ENCODE measurements around the gene CREB5. TPM values are rescaled to one million over a fixed set of nuclear protein-coding genes. Genes with fewer than 3 reads are reported as not detected.
A peak's percentile ranks its signal among the peaks of the same experiment; 100 is the strongest.

Gene CREB5
- total RNA-seq, 1 donor from 2014 or later = 0.80 TPM

DNA sequence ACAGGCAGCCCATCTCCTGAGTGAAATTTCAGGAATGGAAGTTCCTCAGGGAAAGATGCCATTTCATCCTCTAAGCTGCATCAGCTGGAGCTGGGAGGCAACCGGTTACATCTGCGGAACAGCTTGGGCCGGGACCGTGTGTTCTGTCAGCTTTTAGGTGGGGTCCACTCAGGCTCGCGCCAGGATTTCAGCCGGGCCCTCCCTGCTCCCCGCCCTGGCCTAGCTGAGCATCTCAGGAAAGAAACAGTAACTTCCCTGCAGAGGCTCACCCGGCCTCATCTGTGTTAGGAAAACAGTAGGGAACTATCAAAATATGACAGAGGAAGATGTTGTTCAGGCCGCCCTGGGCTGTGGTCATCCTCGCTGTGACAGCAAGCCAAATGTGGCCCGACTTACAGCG, 435.4 kb downstream of the CREB5 start:
- Mint-ChIP-seq H3K9me3 (no peaks in the 10 kb centered on the region), H3K27me3 (peaks cover 15% of the 10 kb centered on the region), H3K27ac (no peak overlapping the region), H3K4me3 (no peak overlapping the region), H3K36me3 (ENCODE audit: low read depth) (no peaks in the 10 kb centered on the region), H3K4me1 (no peaks in the 10 kb centered on the region)
- ChIA-PET CTCF (no interaction called here), POLR2A (interaction anchor here (0.6 kb wide), 1 partner anchor 1159 kb away, joined by 4 read pairs; no protein-coding TSS in a partner anchor)
- ATAC-seq (ENCODE audit: low read depth) (no peak), DNase-seq (no peak)
- TF ChIP-seq, protein P1, sequence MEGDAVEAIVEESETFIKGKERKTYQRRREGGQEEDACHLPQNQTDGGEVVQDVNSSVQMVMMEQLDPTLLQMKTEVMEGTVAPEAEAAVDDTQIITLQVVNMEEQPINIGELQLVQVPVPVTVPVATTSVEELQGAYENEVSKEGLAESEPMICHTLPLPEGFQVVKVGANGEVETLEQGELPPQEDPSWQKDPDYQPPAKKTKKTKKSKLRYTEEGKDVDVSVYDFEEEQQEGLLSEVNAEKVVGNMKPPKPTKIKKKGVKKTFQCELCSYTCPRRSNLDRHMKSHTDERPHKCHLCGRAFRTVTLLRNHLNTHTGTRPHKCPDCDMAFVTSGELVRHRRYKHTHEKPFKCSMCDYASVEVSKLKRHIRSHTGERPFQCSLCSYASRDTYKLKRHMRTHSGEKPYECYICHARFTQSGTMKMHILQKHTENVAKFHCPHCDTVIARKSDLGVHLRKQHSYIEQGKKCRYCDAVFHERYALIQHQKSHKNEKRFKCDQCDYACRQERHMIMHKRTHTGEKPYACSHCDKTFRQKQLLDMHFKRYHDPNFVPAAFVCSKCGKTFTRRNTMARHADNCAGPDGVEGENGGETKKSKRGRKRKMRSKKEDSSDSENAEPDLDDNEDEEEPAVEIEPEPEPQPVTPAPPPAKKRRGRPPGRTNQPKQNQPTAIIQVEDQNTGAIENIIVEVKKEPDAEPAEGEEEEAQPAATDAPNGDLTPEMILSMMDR (IDR thresholded peaks at IDR 0.05) = no peak
- intact Hi-C loops (cut with micrococcal nuclease) = no loop called here

DNA sequence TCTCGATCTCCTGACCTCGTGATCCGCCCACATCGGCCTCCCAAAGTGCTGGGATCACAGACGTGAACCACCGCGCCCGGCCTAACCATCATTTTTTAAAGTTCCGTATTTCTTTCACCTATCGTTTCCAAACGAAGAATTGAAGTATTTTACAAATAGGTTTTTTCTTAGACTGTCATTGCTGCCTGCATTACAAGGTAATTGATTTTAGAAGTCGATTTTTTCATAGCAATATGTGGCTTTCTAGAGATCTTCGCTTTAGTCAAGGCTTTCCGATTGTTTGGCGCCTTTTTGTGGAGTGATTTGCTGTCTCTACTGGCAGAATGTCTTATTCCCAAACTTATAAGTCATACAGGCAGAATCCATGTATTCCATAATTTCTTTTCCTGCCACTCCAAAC, 436.6 kb downstream of the CREB5 start:
- Mint-ChIP-seq H3K9me3 (no peaks in the 10 kb centered on the region), H3K27me3 (peaks cover 15% of the 10 kb centered on the region), H3K4me3 (no peak overlapping the region), H3K4me1 (peaks cover 7% of the 10 kb centered on the region), H3K27ac (no peak overlapping the region), H3K36me3 (ENCODE audit: low read depth) (no peaks in the 10 kb centered on the region)
- ChIA-PET CTCF (no interaction called here), POLR2A (no interaction called here)
- TF ChIP-seq, protein P1 (IDR thresholded peaks at IDR 0.05) = no peak
- ATAC-seq (ENCODE audit: low read depth) (no peak), DNase-seq (no peak)
- intact Hi-C loops (cut with micrococcal nuclease) = no loop called here

DNA sequence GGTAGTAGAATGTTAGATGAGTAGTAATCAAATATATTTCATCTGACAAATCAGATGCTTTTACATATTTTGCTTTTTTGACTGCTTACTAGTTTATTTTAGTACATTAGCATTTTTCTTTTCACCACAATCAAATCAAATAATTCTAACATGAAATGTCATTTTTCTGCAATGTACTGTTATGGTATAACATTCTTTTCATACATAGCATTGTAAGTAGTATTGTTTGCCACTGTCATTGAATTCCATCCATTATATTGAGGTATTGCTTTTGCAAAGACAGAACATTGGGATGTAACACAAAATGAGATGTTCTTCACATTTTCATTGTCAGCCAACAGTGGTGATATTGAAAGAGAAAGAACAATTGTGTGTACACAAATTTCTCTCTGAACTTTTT, 438.4 kb downstream of the CREB5 start:
- DNase-seq (no peak), ATAC-seq (ENCODE audit: low read depth) (no peak)
- TF ChIP-seq, protein P1 (IDR thresholded peaks at IDR 0.05) = no peak
- Mint-ChIP-seq H3K36me3 (ENCODE audit: low read depth) (no peaks in the 10 kb centered on the region), H3K4me1 (peaks cover 11% of the 10 kb centered on the region), H3K27ac (no peak overlapping the region), H3K4me3 (no peak overlapping the region), H3K9me3 (no peaks in the 10 kb centered on the region), H3K27me3 (peaks cover 17% of the 10 kb centered on the region)
- ChIA-PET CTCF (no interaction called here), POLR2A (no interaction called here)
- intact Hi-C loops (cut with micrococcal nuclease) = no loop called here

DNA sequence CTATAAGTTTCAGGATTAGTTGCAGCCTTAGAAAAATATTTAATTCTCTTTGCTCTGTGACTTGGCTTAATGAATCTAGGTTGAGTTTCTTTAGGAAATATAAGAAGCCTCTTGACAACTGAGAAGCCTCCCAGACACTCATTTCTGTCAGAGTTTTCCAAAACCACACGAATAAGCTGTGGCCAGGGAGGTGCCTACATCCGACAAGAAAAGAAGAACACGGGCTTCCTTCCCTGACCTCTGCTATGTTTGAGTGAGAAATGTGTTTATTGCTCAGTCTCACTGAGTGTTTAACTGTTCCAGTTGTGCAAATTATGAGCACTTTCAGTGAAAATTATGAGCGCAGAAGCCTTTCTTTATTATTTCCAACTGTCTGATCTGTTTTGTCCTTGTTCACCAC, 440.8 kb downstream of the CREB5 start:
- intact Hi-C loops (cut with micrococcal nuclease) = loop anchor here (1.0 kb wide), 1 partner anchor 167 kb away; no protein-coding TSS in a partner anchor
- TF ChIP-seq, protein P1 (IDR thresholded peaks at IDR 0.05) = no peak
- no peaks in the 10 kb centered on the region for H3K9me3 Mint-ChIP-seq
- H3K4me1 Mint-ChIP-seq = peaks cover 11% of the 10 kb centered on the region
- ChIA-PET CTCF (interaction anchor here (0.6 to 2.4 kb wide), 4 partner anchors 29 to 465 kb away, joined by 3 to 11 read pairs (median 4); no protein-coding TSS in a partner anchor), POLR2A (no interaction called here)
- peak overlapping the region; percentile 83 for H3K4me3 Mint-ChIP-seq
- no peak overlapping the region for H3K27ac Mint-ChIP-seq
- H3K27me3 Mint-ChIP-seq = peaks cover 22% of the 10 kb centered on the region
- DNase-seq (no peak), ATAC-seq (ENCODE audit: low read depth) (no peak)
- H3K36me3 Mint-ChIP-seq (ENCODE audit: low read depth) = no peaks in the 10 kb centered on the region

DNA sequence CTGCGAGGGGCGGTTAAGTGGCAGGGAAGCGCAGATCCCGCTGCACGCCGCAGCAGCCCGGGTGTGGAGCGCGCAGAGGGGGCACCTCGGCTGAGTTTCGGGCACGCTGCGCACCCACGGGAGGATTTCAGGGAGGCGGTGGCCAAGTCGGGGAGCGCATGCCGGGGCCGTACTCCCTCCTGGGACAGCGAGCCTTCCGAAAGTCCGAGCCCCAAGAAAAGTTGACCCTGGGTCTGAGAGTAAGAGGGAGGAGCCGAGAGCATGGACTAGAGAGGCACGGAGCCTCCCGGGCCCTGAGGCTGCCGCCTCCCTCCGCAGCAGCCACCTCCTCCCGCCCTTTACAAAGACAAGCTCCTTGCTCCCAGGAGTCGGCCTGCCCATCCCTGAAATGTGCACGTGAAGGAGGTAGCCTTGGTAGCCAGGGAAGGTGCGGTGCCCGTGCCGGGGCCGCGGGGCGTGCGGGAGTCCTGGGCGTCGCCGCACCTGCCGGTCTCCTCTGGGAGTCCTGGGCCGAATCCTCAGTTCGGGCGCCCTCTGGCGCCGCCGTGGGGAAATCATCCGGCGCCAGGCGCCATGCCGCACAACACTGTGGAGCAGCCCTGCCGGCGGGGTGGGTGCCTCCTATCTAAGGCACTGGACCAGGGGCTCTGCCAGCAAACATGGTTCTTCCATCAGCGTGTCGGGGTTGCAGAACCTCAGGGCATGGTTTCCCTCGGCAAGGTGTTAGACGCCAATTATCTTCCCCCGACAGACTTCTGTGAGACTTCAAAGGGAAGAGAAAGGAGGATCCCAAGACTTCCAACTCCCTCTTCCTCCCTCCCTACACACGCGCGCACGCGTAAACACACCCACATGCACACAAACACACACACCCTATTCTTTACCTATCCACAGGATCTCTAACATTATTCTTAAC, 441.8 kb downstream of the CREB5 start:
- TF ChIP-seq, protein P1 (IDR thresholded peaks at IDR 0.05) = no peak
- ATAC-seq (ENCODE audit: low read depth) = peak; percentile 98
- H3K27me3 Mint-ChIP-seq = peaks cover 24% of the 10 kb centered on the region
- H3K9me3 Mint-ChIP-seq = no peaks in the 10 kb centered on the region
- H3K27ac Mint-ChIP-seq = peak overlapping the region; percentile 24
- peak overlapping the region; percentile 83 for H3K4me3 Mint-ChIP-seq
- POLR2A ChIA-PET = no interaction called here
- intact Hi-C loops (cut with micrococcal nuclease) = loop anchor here (1.0 to 2.0 kb wide), 7 partner anchors 45 to 1658 kb away; no protein-coding TSS in a partner anchor
- CTCF ChIA-PET = interaction anchor here (0.6 to 2.6 kb wide), 9 partner anchors 25 to 1658 kb away, joined by 3 to 16 read pairs (median 5); no protein-coding TSS in a partner anchor
- H3K4me1 Mint-ChIP-seq = peaks cover 11% of the 10 kb centered on the region
- no peaks in the 10 kb centered on the region for H3K36me3 Mint-ChIP-seq (ENCODE audit: low read depth)
- peak; percentile 79 for DNase-seq
